GM12892 (cell line): ENCODE results near the gene FAM162B.
"Not testable (repeated sequence)": the region's sequence is repeated elsewhere in the genome, so short reads cannot be mapped to it uniquely, and the experiment has no call there.

Source experiments
- DNase-seq: peaks from one replicate; pipeline ENCODE4 v3.0.0; 2011; ENCODE audit not compliant: insufficient read length
- FAIRE-seq: peaks from 2 replicates; lab custom pipeline; 2011; peaks lifted over from hg19 to GRCh38; lab: Jason Lieb, UNC
- POLR2A ChIP-seq: IDR thresholded peaks from 2 replicates; pipeline ENCODE4 v1.6.1; 2011; ENCODE audit warnings: low read depth, low read length, control low read depth
- POLR2AphosphoS5 ChIP-seq: IDR thresholded peaks from 2 replicates; pipeline ENCODE4 v1.6.1; 2011; ENCODE audit warnings: low read depth, low read length, control low read depth
- TAF1 ChIP-seq: IDR thresholded peaks from 2 replicates; pipeline ENCODE4 v1.6.1; 2011; ENCODE audit warnings: low read depth, mild to moderate bottlenecking, control low read depth, low read length, borderline replicate concordance

FAM162B gene

DNA sequence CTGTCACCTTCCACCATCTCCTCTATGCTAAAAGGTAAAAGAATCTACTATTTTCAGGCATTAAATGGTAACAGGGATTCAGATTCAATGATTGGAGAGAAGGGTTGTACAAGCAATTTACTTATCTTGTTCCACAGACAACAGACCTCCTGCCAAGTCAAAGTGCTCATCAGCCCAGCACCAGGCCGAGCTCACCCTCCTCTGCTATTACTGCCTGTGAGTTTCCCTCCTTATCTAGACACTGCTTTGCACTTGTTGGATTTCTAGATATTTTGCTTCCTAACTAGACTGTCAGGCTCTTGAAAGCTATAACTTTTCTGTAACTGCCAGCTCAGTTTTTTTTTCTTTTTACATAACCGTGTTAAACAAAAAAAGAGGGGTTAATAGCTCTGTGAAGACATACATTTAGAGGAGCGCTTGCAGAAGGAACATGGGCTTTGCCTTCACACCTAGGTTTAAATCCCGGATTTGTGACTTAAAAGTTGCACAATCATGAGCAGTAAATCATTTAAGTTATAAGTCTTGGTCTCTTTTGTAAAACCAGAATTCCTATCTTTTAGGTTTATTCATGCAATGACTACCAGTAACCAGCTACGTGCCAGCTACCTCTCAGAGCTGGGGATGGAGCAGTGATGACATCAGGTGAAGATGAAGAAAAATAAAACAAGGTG is 1.1 kb upstream of the FAM162B start:
- no peak for TF ChIP-seq POLR2AphosphoS5
- no peak for TF ChIP-seq POLR2A
- TF ChIP-seq TAF1, result no peak
- FAIRE-seq (no peak), DNase-seq (no peak)

DNA sequence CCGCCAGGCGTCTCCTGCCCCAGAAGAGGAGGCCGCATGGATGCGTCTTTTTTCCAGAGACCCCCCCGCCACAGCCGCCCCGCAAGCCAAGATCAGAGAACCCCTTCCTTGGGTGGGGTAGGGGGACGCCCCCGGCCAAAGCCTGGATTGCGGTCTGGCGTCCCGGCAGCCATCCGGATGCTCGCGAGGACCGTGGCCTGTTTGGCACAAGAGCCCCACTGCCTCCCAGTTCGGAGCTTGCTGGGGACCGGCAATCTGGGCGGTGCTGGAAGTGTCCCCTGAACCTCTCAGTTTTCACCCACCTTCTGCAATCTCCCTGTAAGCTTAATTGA is 924 bp downstream of the FAM162B start:
- TF ChIP-seq POLR2A (no peak), TAF1 (no peak), POLR2AphosphoS5 (no peak)
- DNase-seq (no peak), FAIRE-seq (no peak)

DNA sequence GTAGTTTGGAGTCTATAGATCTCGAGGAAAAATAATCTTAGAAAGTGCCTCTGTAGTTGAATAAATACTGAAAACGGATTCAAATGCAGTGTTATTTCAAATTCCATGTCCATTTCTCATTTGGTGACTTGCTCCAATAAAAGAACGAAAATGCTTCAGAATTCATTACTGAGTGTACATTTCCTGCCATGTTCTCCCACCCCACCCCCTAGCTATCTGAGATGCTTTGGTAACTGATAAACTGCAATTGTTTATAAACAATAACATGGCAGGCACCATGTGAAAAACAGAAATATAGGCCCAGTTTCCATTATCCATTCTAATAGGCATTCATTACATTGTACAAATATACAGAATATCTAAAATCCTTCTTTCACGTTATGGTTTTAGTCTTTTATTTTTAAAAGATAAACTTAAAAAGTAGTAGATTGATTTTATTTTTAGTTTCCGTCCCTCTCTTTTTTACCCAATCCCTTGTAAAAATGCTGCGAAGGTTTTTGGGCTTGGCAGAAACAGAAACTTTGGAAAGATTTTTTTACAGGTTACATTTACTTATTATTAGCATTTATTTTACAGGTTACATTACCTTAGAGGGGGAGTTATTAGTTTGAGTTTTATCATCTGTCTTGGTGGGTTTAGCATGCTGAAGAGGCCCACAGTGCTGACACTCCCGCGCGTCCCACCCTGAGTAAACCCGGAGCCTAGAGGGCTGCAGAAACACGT is 1.5 kb downstream of the FAM162B start:
- no peak for DNase-seq

DNA sequence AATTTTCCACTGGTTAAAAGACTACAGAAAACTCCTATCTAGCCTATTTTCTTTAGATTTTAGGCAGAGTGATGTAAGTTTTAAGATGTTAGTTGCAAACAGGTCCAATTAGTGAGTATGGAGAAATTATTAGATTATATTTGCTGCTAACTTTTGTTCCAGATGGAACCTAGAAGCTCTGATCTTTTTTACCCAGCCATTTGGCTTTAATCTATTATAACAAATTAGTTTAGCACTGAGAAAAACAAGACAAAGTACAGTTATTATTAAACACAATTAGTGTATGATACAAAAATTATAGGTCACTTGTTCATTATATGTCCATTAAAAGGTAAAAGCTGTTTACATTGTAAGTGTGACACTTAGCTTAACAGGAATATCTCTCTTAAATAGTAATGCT is 2.5 kb downstream of the FAM162B start:
- no peak for DNase-seq
- no peak for FAIRE-seq
- TF ChIP-seq POLR2AphosphoS5 (no peak), POLR2A (no peak), TAF1 (no peak)

More for the DNA sequence above, 1.5 kb downstream of the FAM162B start:
- no peak for FAIRE-seq
- TF ChIP-seq POLR2AphosphoS5 (no peak), TAF1 (no peak), POLR2A (no peak)

DNA sequence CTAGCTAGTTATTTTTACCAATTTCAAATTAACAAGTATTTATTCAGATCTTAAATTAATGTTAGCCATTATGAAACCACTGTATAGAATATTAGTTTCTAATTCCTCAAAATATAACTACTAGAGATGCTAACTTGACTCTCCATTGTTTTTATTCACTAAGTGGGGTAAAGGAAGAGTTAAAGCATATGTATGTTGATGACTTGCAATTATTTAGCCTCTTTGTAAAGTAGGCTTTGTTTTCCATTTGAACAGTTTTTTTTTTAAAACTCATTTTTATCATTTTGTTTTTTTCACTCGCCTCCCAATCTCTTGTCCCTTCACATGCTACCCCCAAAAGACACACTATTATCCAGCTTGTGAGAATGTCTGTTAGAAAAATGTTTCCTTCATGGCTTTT is 3.3 kb downstream of the FAM162B start:
- TF ChIP-seq TAF1, result no peak
- no peak for TF ChIP-seq POLR2AphosphoS5
- no peak for TF ChIP-seq POLR2A
- FAIRE-seq (no peak), DNase-seq (no peak)

DNA sequence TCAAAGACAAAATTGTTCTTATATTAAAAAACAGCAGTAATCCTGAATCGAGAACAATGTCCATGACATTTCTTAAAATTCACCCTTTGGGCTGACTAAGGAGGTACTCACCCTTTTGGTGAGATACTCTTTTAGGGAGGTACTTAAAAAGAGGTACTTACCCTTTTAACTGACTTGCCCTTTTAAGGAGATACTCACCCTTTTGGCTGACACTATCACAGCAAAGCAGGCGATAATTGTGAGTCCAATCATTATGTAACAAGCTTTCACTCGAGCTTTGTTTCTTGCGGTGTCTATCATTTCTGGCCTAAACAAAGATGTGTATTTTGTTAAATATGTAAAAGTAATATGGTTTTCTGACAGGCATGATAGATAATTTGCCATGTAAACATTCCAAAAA is 3.7 kb downstream of the FAM162B start:
- DNase-seq (no peak), FAIRE-seq (no peak)
- TF ChIP-seq POLR2AphosphoS5 (no peak), POLR2A (no peak), TAF1 (no peak)

DNA sequence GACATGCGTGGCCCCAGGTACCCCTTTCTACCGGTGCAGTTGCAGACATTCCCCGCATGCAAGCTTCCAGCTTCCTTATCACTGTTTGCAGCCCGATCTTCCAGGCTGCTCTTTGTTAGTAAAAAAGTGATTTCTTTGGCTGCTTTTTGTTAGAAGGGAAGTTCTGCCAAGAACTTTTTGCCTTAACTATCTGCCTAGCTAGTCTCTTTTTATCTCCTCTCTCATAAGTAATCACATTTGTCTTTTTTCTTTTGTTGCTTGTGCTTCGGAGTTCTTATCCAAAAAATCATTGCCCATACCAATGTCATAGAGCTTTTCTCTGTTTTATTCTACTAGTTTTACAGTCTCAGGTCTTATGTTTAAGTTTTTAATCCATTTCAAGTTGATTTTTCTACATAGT is 20.3 kb downstream of the FAM162B start:
- no peak for TF ChIP-seq POLR2A
- no peak for TF ChIP-seq POLR2AphosphoS5
- FAIRE-seq, result no peak
- DNase-seq, result no peak

DNA sequence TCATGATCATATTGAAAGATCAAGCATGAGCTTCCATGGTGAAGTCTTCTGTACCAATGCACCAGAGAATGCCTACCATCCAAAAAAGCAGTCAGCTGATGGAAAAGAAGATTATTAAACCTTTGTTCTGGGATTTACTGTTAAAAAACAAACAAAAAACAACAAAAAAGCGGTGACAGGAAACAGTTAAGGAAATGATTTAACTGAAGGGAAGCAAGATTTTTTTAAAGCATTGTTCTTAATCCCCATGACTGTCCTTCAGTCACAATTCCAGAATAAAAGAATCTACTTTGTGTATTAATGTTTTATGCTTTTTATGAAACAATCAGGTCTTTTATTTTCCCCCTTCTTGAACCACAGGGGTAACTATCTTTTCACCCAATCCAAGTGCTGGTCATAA is 23.9 kb downstream of the FAM162B start:
- FAIRE-seq (no peak), DNase-seq (no peak)
- TF ChIP-seq POLR2A (no peak), TAF1 (no peak), POLR2AphosphoS5 (no peak)

DNA sequence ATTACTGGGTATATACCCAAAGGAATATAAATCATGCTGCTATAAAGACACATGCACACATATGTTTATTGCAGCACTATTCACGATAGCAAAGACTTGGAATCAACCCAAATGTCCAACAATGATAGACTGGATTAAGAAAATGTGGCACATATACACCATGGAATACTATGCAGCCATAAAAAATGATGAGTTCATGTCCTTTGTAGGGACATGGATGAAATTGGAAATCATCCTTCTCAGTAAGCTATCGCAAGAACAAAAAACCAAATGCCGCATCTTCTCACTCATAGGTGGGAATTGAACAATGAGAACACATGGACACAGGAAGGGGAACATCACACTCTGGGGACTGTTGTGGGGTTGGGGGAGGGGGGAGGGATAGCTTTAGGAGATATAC is 25.0 kb downstream of the FAM162B start:
- not testable (repeated sequence) for DNase-seq, FAIRE-seq

DNA sequence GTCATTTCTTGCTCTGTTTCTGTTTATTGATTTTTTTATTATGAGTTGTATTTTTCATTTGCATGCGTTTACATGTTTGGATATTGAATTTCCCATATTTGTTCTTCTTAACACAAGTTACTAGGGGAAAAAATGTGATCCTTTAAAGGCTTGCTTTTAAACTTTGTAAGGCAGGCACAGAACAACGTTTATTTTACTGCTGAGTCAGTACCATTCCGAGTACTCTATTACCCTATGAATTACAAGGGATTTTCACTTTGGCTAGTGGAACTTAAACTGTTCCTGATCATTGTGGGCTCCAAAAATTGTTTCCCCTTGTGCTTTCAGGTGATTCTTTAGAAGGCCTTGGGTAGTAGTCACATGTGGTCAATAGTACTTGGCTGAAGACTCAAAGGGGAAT is 28.5 kb downstream of the FAM162B start:
- no peak for TF ChIP-seq TAF1
- no peak for TF ChIP-seq POLR2A
- TF ChIP-seq POLR2AphosphoS5, result no peak
- DNase-seq (no peak), FAIRE-seq (no peak)

DNA sequence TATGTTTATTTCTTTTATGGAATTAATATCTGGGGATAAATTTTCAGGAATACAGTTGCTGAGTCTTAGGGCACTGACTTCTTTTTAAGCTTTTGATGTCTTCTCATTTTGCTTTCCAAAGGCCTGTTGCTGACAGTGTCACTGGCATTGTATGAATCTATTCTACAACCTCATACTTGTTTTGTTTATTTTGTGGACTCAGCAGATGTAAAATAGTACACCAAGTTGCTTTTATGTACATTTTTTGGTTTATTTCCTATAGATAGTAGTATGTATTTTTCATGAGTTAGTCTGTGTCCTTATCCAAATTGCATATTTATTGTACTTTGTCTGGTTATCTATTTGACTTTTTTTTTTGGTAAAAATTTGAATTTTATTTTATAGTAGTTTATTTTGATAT is 35.0 kb downstream of the FAM162B start:
- DNase-seq (no peak), FAIRE-seq (no peak)
- TF ChIP-seq TAF1 (no peak), POLR2AphosphoS5 (no peak), POLR2A (no peak)

DNA sequence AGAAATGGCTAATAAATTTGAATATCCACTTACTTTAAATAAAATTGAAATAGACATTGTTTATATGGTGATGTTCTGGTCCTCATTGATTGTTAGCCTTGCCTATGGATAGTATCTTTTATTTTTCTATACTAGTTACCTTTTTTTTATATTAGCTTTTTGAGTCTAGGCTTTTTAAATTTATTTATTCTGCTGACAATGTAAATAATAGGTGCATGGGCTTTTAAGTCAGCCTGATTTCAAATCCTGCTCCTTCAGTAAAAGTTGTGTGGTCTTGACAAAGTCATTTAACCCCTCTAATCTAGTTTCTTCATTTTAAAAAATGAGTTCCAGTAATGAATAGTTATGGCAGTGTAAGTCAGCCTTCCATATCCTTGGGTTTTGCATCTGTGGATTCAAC is 38.6 kb downstream of the FAM162B start:
- FAIRE-seq (no peak), DNase-seq (no peak)
- TF ChIP-seq POLR2A (no peak), POLR2AphosphoS5 (no peak), TAF1 (no peak)

DNA sequence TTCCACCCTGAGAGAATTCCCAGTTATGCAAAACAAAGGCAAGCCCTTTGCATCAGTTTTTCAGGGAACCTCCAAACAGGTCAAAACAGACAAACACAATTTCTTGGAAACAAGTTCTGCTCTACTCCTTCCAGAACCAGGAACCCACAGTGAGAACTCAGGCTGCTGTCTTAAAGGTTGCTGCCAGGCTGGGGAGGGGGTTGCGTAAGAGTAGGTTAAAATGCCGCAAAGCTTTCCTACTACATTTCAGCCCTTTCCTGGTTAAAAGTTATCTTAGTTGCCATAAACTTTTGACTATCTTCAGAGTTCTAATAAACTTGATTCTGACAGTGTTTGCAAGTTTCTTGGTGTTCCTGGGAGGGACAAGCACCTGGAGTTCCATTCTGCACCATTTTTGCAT is 50.8 kb downstream of the FAM162B start:
- DNase-seq (no peak), FAIRE-seq (no peak)
- TF ChIP-seq POLR2AphosphoS5, result no peak
- no peak for TF ChIP-seq POLR2A
- TF ChIP-seq TAF1, result no peak
